Osteocyte (in vitro differentiated cells): Measurements from ENCODE around the gene NRXN3. TPM values are rescaled to one million over a fixed set of nuclear protein-coding genes. Genes with fewer than 3 reads are reported as not detected.

ENCODE experiments used
- DNase-seq: peaks from one replicate; pipeline ENCODE4 v3.0.0; 2021; ENCODE audit warnings: mixed read lengths; ENCODE audit not compliant: unreplicated experiment; ENCODE audit errors: extremely low spot score
- H3K27ac Mint-ChIP-seq: one replicate; pipeline ENCODE4 v1.8.0; 2021; ENCODE audit warnings: mild to moderate bottlenecking, mixed read lengths; ENCODE audit not compliant: unreplicated experiment
- H3K27me3 Mint-ChIP-seq: one replicate; pipeline ENCODE4 v1.8.0; 2021; ENCODE audit warnings: mixed read lengths; ENCODE audit not compliant: unreplicated experiment
- H3K36me3 Mint-ChIP-seq: one replicate; pipeline ENCODE4 v1.8.0; 2021; ENCODE audit warnings: mixed read lengths; ENCODE audit not compliant: unreplicated experiment
- H3K4me1 Mint-ChIP-seq: one replicate; pipeline ENCODE4 v1.8.0; 2021; ENCODE audit warnings: mixed read lengths; ENCODE audit not compliant: unreplicated experiment
- H3K4me3 Mint-ChIP-seq: one replicate; pipeline ENCODE4 v1.8.0; 2021; ENCODE audit warnings: mild to moderate bottlenecking, moderate library complexity, mixed read lengths; ENCODE audit not compliant: unreplicated experiment
- H3K9me3 Mint-ChIP-seq: one replicate; pipeline ENCODE4 v1.8.0; 2021; ENCODE audit warnings: mixed read lengths; ENCODE audit not compliant: unreplicated experiment
- CTCF ChIP-seq: fragments of 200-600 bp; sonication (generic); IDR thresholded peaks from 2 replicates; pipeline ENCODE4 v1.5.0; 2021; ENCODE audit warnings: antibody characterized with exemption, mild to moderate bottlenecking, moderate library complexity
- total RNA-seq: library from RNA; stranded (reverse); gene quantifications from 2 replicates; pipeline ENCODE4 v1.2.1, GENCODE V29; 2021

NRXN3 gene
- total RNA-seq, 1 donor from 2014 or later, result 26.5 TPM

GRCh38 chr14:79197516-79197915, 1027.3 kb downstream of the NRXN3 start:
- Mint-ChIP-seq H3K36me3 (no peaks in the 10 kb centered on the region), H3K4me3 (no peak overlapping the region), H3K27ac (no peak overlapping the region), H3K9me3 (no peaks in the 10 kb centered on the region), H3K27me3 (peaks cover 10% of the 10 kb centered on the region), H3K4me1 (no peaks in the 10 kb centered on the region)
- DNase-seq, result no peak
- no peak for TF ChIP-seq CTCF

- Mint-ChIP-seq H3K4me1 (no peaks in the 10 kb centered on the region), H3K27ac (no peak overlapping the region), H3K27me3 (peaks cover 11% of the 10 kb centered on the region), H3K36me3 (no peaks in the 10 kb centered on the region), H3K4me3 (no peak overlapping the region), H3K9me3 (no peaks in the 10 kb centered on the region)
- no peak for TF ChIP-seq CTCF
- no peak for DNase-seq
Observed at GRCh38 chr14:79199217-79199616, 1029.0 kb downstream of the NRXN3 start.

GRCh38 chr14:79201564-79202207, 1031.5 kb downstream of the NRXN3 start:
- Mint-ChIP-seq H3K4me3 (no peak overlapping the region), H3K9me3 (no peaks in the 10 kb centered on the region), H3K27ac (no peak overlapping the region), H3K4me1 (no peaks in the 10 kb centered on the region), H3K27me3 (peaks cover 8% of the 10 kb centered on the region), H3K36me3 (no peaks in the 10 kb centered on the region)
- DNase-seq, result no peak
- TF ChIP-seq CTCF, result no peak

GRCh38 chr14:79204591-79204990, 1034.4 kb downstream of the NRXN3 start:
- Mint-ChIP-seq H3K9me3 (no peaks in the 10 kb centered on the region), H3K27ac (no peak overlapping the region), H3K27me3 (peaks cover 17% of the 10 kb centered on the region), H3K4me1 (no peaks in the 10 kb centered on the region), H3K4me3 (no peak overlapping the region), H3K36me3 (no peaks in the 10 kb centered on the region)
- DNase-seq, result no peak
- TF ChIP-seq CTCF, result no peak

GRCh38 chr14:79209418-79209817, 1039.2 kb downstream of the NRXN3 start:
- Mint-ChIP-seq H3K4me1 (no peaks in the 10 kb centered on the region), H3K9me3 (no peaks in the 10 kb centered on the region)

More at GRCh38 chr14:79209418-79209817, 1039.2 kb downstream of the NRXN3 start:
- H3K27me3 Mint-ChIP-seq, result peaks cover 17% of the 10 kb centered on the region
- no peak overlapping the region for H3K4me3 Mint-ChIP-seq
- no peak overlapping the region for H3K27ac Mint-ChIP-seq
- DNase-seq, result no peak
- H3K36me3 Mint-ChIP-seq, result no peaks in the 10 kb centered on the region
- TF ChIP-seq CTCF, result no peak
